ENCODE data around the gene PNKD.
A peak's percentile ranks its signal among the peaks of the same experiment; 100 is the strongest.

The PNKD gene

DNA sequence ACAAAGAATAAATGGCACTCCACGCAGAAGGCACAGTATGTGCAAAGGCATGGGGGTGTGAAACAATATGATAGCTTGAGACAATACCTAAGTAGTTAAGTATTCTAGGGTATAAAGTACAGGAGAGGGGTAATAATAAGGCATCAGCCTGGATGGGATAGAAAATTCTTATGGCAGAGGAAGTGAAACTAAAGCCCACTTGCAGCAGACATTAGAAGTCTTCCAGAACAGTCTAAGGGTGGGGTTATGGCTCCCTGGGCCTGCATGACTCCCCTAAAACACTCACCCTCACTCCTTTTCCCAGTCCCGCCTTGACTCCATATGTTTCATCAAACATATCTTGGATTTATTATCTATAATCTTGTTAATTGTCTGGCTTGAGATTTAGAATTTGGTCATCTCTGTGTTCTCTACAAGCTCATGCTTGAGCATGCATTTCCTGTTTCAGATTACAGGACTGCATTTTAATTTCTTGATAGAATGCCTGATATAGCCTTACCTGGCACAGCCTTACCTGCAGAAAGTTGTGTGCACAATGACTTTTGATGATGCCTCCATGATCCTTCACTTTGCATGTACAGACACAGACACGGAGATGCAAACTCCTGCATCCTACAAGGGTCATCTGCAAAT, 50.5 kb downstream of the PNKD start:
- no peak for DNase-seq

DNA sequence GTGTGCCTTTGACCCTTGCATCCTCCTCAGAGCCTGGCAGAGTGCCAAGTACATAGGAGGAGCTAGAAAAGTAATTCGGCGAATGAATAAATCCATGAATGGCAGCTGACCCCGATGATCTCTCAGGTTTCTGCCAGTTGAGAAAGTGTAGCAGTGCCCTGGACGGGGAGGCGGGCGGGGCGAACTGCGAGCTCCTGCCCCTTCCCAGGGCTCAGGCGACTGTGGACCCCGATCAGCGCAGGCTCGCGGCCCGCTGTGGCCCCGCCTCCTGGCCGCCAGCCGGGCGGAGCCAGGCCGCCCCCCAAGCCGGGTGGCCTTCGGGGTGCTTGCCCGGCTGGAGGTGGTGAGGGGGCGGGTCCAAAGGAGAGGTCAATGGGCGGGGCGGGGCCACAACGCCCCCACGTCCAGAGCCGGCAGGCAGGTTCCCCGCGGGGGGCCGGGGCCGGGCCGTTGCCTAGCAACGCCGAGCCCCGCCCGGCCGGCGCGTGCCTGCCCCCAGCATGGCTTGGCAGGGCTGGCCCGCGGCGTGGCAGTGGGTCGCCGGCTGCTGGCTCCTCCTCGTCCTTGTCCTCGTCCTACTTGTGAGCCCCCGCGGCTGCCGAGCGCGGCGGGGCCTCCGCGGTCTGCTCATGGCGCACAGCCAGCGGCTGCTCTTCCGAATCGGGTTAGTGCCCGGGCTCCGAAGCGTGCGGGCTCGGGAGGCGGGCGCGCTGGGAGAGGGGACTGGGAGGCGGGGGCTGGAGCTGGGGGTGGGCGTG, 52.6 kb downstream of the PNKD start:
- DNase-seq, result peak; percentile 59 to 72

DNA sequence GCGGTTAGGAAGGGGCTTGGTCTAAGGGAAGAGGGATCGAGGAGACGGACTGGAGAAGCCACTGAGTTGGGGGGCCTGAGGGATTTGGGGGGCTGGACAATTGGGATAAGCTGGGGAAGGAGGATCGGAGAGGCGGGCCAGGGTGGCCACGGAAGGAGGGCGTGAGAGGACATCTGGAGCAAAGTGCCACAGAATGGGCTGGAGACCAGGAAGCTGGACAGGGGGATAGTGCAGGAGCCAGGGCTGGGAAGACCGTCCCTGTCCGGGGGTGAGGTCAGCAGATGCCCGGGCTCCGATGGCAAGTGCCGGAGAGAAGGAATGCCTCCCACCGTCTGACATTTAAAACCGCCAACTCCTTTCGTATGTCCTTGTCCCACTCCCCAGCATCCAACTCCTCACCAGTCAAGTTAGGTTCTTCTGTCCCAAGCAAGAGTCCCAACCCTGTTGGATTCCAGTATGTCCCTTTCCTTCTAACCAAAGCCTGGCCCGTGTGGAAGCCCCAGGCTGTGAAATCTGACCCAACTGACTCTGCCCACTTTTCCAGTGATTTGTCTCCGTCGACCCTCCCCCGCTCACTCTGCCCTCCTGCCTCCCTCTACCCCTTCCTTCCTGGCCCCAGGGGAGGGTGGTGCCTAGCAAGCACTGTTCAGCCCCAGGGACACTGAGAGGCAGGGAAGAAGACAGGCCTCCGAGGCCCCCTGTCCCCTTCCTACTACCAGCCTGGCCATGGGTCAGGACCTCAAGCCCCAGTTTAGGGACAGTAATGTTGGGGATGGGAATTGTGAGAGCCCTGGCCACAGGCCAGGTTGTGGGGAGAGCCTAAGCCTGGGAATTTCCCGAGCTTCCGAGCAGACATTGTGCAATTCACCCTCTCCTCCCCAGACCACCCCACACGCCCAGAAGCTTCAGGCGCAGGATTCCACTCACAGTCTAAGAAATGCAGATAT, 53.5 kb downstream of the PNKD start:
- DNase-seq, result peak in 1 of 2 experiments; percentile 26

- no peak for DNase-seq
Observed at GRCh38 chr2:218325566-218326160, 55.3 kb downstream of the PNKD start.

GRCh38 chr2:218326315-218326714, 56.0 kb downstream of the PNKD start:
- no peak for DNase-seq

GRCh38 chr2:218327451-218328210, 57.3 kb downstream of the PNKD start:
- DNase-seq, result no peak

GRCh38 chr2:218328294-218328693, 58.0 kb downstream of the PNKD start:
- no peak for DNase-seq

DNA sequence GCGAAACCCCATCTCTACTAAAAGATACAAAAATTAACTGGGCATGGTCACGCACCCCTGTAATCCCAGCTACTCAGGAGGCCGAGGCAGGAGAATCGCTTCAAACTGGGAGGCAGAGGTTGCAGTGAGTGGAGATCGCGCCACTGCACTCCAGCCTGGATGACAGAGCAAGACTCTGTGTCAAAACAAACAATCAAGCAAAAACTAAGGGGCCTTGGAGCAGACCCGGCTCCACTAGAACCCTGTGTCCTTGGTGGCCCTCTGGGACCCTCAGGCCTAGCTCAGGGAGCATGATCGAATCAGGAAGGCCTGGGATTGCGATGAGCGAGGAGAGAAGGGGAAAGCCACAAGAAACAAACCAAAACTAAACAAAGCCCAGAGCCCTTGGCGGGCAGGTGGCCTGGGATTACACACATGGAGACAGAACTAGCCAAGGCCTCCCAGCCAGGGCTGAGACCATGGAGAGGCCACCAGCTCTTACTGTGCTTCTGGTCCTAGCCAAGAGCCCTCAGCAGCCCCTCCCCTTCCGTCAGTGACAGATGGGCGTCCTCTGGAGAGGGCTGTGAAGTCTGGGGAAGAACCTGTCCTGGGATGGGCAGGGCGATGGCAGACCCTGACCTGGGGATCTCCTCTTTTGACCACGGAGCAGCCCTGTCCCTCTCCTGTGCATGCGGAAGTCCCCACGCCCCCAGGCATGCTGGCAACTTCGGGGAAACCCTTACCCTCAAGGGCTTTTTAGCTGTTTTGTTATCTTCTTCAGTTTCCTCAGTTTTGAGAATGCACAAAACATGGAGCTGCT, 58.9 kb downstream of the PNKD start:
- DNase-seq, result no peak

DNA sequence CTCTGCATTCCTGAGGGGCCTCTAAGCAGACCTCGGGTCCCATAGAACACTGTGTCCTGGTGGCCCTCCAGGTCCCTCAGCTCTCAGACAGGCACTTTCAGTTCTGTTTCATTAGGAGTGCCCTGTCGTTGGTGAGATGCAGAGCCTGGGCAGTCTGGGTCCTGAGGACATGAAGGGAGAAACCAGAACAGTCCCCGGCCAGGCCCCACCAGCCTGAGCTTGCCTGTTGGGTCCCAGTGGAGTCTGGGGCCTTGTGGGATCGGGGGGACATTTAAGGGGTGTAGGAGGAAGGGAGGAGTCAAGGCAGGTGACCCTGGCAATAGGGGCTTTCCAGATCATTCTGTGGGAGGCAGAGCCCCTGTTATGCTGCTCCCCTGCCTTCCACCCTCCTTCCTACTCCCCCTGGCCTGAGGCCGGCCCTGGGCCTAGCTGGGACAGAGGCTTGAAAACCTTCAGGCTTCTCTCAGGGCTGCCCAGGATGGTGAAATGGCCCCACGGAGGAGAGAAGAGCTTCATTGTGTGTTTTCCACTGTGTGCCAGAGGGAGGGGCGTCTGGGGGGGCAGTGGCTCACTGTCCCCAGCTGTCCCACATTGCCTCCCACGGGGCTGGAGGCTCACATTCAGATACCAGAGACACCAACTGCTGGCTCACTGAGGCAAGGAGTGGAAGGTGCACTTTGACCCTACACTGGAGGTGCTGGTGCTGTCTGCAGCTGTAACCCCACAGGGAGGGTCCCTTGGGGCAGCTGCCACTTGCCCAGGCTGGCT, 59.7 kb downstream of the PNKD start:
- DNase-seq, result no peak

GRCh38 chr2:218331745-218332144, 61.4 kb downstream of the PNKD start:
- no peak for DNase-seq

DNA sequence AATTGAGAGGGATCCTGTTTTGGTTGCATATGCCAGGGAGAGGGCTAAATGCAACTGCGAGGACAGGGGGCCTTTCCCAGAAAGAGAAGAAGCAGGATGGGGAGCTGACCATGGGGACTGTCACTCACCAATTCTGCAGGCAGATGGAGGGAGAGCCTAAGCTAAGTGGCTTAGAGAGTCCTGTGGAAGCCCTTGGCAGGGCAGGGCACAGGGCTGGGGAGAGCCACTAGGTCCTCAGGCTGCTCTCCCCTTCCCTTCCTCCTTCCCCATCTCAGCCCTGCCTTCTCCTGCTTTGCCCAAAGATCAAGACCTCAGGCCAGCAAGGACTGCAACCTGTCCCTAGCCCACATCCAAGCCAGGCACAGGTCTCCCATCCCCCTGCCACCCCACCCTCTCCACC, 62.0 kb downstream of the PNKD start:
- no peak for DNase-seq

DNA sequence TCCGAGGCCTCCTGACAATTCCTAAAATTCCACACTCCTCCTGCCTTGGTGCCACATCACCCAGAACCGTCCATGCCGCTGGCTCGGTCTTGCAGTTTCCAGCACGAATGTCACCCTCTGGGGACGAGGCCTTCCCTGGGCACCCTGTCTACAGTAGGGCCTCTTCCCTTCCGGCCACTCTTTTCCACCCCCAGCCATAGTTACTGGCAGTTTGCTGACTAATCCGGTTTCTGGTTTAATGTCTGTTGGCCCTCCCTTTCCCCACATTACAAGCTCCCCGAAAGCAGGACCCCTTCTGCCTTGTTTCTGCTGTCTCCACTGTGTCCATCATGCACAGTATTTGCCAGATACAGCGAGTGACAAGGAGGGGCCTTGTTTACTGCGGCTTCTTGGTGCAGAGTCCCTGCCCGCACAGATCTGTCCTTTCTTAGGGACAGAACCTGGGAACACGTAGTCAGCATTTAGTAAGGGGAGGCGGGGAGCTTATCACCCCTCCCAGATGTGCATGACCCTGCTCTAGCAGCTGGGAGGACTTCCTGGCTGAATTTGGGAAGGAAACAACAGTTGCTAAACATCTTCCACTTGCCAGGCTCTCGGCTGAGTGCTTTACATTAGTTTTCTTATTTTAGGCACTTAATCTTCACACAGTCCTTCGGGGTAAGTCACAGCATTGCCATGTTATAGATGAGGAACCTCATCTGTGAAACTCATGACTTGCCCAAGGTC, 62.8 kb downstream of the PNKD start:
- DNase-seq, result no peak

DNA sequence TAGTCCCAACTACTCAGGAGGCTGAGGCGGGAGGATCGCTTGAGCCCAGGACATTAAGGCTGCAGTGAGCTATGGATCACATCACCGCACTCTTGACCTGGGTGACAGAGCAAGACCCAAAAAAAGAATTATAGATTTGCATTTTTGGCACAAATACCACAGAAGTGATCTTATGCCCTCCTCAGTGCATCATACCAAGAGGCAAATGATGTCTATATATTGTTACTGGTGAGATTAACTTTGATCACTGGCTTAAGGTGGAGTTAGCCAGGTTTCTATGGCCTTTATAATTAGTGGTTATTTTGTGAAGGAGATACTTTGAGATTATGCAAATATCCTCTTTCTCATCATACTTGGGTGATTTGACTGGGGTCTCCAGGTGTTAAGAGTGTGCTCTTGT, 64.2 kb downstream of the PNKD start:
- no peak for DNase-seq

GRCh38 chr2:218340656-218341055, 70.3 kb downstream of the PNKD start:
- DNase-seq, result no peak

GRCh38 chr2:218341381-218341780, 71.1 kb downstream of the PNKD start:
- DNase-seq, result no peak

- no peak for DNase-seq
Observed at GRCh38 chr2:218342837-218343236, 72.5 kb downstream of the PNKD start.

DNA sequence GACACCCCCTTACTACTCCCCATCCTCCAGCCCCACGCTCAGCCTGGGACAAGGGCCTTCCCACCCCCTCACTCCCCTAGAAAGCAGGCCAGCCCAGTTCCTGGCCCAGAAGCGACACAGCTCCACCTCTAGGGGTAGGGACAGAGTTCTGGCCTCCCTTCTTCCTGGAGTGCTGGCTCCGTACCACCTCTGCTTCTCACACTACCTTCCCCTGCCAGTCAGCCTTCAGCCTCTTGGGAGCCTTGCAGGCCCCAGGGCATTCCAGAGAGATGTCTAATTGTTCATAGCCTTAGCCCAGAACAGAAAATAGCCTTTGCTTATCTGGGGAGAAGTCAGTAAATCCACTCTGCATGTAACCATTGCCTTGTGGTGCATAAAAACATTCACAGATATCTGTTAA, 73.3 kb downstream of the PNKD start:
- no peak for DNase-seq

- DNase-seq, result no peak
Observed at GRCh38 chr2:218344090-218344754, 73.9 kb downstream of the PNKD start.

DNA sequence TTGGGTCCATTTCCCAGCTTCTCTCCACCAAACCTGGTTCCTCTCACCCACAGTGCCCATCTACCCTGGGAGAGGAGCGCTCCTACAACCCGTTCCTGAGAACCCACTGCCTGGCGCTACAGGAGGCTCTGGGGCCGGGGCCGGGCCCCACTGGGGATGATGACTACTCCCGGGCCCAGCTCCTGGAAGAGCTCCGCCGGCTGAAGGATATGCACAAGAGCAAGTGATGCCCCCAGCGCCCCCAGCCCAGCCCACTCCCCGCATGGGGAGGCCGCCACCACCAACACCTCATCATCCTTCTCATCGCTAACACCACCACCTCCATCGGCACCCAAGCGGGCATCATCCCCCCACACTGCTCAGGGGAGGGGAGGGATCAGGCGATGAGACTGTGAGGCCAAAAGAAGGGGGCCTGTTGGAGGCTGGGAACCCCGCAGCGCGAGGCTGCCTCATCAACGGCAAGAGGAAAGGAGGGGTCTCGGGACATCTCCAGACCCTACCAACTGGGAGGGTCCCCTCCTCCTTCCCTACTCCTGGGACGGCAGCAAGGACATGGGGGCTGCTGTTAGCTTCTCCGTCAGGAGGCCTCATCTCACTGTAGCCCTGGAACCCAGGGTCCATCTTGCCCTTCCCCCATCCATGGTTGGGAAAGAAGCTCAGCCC, 74.6 kb downstream of the PNKD start:
- DNase-seq, result no peak

Data from activated T-cell treated with anti-CD3 and anti-CD28 coated beads, Interleukin-2, amount 50 U/mL, for 48 hours (primary cell).